Coronary artery (tissue), 2 donors: ENCODE results near the gene CYP27B1.

Source experiments
- DNase-seq: peaks from one replicate; pipeline ENCODE4 v3.0.0-alpha.2; 2017; ENCODE audit warnings: low spot score
- H3K27ac ChIP-seq, 2 donors: fragments of 200-600 bp; sonication (generic); one replicate each; pipeline ENCODE4 v1.5.1; 2016 to 2019
- H3K4me3 ChIP-seq: fragments of 200-600 bp; sonication (generic); 2 replicates; pipeline ENCODE4 v1.5.1; 2016; ENCODE audit warnings: mild to moderate bottlenecking, moderate library complexity
- TF ChIP-seq, protein P1 (sequence below): fragments of 200-600 bp; sonication (generic); IDR thresholded peaks from one replicate; pipeline ENCODE4 v1.5.1; 2019; ENCODE audit warnings: antibody characterized with exemption

CYP27B1 gene

DNA sequence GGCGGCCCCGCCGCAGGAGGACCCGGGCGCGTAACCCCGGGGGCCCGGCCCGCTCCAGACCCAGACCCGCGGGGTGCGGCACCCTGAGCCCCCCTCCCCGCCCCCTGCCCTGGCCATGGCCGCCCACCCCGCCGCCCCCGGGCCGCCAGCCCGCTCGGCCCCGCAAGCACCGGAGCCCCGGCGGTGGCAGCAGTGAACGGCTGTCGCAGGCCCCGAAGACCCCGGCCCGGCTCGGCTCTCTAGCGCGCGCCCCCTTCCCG lies 11.8 kb downstream of the CYP27B1 start:
- Histone ChIP-seq H3K4me3 (peak overlapping the region; percentile 89), H3K27ac (peak overlapping the region in 1 of 2 donors; percentile 64)
- TF ChIP-seq, protein P1, sequence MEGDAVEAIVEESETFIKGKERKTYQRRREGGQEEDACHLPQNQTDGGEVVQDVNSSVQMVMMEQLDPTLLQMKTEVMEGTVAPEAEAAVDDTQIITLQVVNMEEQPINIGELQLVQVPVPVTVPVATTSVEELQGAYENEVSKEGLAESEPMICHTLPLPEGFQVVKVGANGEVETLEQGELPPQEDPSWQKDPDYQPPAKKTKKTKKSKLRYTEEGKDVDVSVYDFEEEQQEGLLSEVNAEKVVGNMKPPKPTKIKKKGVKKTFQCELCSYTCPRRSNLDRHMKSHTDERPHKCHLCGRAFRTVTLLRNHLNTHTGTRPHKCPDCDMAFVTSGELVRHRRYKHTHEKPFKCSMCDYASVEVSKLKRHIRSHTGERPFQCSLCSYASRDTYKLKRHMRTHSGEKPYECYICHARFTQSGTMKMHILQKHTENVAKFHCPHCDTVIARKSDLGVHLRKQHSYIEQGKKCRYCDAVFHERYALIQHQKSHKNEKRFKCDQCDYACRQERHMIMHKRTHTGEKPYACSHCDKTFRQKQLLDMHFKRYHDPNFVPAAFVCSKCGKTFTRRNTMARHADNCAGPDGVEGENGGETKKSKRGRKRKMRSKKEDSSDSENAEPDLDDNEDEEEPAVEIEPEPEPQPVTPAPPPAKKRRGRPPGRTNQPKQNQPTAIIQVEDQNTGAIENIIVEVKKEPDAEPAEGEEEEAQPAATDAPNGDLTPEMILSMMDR = no peak
- no peak for DNase-seq

DNA sequence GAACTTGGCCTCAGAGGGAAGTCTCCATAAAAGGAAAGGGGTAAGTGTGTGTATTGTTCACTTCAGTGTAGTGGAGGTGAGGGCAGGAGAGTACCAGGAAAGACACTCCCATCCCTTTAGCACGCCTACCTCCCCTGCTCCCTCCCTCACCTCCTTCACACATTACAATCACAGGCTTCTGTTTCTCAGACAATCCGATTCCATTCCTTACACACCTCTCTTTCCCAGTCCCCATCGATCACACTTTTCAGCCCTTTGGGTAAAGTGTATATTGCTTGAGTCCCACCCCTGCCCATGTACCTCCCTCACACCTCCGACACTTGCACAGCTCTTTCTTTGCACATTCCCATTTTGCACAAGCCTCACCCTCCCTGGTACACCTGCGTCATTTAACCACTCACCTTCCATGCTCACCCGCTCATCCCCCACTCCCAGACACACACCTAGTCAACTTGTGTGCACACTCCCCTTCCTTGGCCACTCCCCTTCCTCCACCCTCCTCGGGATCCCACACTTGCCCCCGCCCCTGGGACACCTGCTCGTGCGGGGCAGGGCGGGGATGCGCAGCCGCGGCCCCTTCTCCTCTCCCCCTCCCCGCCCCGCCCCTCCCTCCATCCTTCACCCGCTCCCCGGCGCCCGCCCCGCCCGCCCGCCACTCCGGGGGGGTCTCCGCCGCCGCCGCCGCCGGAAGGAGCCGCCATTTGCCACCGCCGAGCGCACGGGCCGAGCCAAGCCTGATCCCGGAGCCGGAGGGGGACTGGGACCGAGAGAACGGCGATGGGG lies 12.3 kb downstream of the CYP27B1 start, which contains the start of gene MARCHF9:
TSS of gene MARCHF9 (plus strand) at position 693 of the 783 bp plus-strand sequence. CDS start 426 bp downstream, outside the sequence.
- Histone ChIP-seq H3K4me3 (peak within 1 kb of the TSS; percentile 89), H3K27ac (peak within 1 kb of the TSS in 1 of 2 donors; percentile 64)
- DNase-seq = no peak
- TF ChIP-seq, protein P1 = no peak

DNA sequence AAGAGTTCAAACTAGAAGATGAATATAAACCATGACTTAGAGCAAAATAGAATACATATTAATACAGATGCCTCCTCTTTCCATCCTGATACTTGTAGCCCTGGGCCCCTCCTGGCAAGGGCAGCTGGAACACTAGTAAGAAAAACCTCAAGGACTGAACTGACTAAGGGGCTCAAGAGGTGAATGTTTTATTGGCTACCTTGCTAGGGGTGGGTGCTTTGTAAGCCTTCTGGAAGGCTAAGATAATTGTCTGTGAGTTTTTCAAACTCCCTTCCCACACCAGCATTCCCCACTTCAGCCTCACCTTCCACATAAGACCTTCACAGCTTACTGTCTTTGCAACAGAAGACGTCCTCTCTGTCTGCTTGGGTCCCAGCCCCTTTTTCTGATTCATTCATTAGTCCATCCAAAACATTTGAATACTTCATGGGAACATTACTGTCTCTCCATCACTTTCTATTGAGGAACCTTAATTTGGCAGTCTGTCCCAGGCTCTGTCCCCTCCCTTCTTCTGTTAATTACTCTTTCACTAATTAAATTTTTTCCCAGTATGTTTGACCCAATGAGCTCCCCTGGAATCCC lies 13.0 kb downstream of the CYP27B1 start:
- TF ChIP-seq, protein P1 = no peak
- H3K4me3 ChIP-seq = no peak overlapping the region
- no peak for DNase-seq
- H3K27ac ChIP-seq = no peak overlapping the region

DNA sequence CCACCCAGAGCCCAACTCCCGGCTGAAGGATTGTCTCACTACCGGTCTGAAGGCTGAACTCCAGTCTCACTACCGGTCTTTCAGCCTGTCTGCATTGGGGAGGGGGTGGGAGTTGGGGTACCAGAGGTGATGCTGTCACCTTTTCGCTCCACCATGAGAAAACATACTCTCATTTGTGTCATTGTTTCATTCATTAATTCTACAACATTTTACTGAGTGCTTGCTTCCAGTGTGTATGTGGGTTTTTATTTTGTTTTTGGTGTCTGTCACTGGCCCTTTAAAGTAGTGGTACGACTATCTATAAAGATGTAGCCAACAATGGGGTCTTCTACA lies 14.2 kb downstream of the CYP27B1 start:
- H3K27ac ChIP-seq = peak overlapping the region; percentile 54 to 91
- TF ChIP-seq, protein P1 = no peak
- H3K4me3 ChIP-seq = peak overlapping the region; percentile 80
- DNase-seq = no peak

DNA sequence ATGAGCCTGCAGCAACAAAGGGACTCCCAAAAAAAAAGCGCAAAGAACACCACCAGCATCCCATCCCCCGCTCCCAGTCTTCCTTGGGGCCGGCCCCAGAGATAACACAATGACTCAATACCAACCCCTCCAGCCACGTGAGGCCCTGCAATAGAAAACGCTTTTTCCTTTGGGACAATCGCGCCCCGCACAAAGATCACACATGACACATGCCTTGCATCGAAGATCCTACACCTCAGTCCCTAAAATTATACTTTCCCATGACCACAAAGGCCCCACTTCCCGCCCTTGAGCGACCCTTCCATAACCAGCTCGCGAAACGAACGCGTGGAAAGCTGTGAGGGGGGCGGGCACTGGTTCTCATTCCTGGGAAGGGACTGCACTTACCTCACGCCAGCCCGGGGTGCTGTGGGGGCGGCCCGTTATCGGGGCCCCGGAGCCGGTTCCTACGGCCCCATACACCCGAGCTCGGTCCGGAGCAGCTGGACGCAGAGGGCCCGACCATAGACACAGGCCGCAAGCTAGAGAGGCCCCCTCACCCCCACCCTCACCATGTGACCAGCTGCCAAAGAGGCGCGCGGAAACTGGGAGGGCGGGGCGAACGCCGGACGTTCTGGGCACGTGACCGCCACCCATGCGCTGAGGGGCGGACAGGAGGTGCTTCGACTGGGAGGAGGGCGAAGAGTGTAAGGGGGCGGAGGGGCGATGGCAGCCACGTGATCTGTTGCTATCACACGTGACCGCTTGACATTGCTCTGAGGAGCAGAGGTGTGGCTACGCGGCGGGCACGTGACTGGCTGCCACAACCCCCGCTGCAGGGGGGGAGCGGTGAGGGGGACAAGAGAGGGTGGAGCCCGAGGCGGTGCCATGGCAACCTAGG lies 14.8 kb downstream of the CYP27B1 start, which contains the start of gene CDK4:
TSS of gene CDK4 (minus strand) at position 523 of the 880 bp plus-strand sequence. CDS start 593 bp downstream, outside the sequence.
- Histone ChIP-seq H3K4me3 (peak within 1 kb of the TSS; percentile 80), H3K27ac (peak within 1 kb of the TSS; percentile 91)
- TF ChIP-seq, protein P1 = no peak
- DNase-seq = peak; percentile 100

DNA sequence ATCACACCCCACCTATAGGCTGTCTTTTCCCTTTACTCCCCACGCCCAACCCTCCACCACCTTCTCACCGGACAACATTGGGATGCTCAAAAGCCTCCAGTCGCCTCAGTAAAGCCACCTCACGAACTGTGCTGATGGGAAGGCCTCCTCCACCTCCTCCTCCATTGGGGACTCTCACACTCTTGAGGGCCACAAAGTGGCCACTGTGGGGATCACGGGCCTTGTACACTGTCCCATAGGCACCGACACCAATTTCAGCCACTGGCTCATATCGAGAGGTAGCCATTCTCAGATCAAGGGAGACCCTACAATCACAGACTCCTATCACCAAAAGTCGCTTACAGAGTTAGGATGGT lies 15.5 kb downstream of the CYP27B1 start:
- H3K27ac ChIP-seq = peak overlapping the region; percentile 91
- no peak for DNase-seq
- TF ChIP-seq, protein P1 = no peak
- peak overlapping the region; percentile 80 for H3K4me3 ChIP-seq
